ENCODE measurements around the gene ZNF330.

DNA sequence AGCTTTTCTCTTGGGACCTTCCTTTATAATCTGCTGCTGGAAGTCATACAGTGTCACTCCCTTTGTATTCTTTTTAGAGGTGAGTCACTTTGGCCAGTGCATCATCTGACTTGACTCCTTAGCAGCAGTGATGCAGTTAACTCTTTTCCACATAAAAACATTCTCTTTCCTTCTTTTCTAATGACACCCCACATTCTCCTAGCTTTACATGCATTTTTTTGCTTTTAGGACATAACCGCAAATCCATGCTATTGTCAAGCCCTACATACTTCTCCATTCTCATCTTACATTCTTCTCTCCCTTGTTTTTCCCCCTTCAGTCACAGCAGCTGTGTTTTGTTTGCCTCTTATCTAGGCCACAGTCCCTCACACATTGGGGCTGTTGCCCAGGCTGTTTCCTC lies 55.1 kb downstream of the ZNF330 start:
- TF ChIP-seq, protein P1, sequence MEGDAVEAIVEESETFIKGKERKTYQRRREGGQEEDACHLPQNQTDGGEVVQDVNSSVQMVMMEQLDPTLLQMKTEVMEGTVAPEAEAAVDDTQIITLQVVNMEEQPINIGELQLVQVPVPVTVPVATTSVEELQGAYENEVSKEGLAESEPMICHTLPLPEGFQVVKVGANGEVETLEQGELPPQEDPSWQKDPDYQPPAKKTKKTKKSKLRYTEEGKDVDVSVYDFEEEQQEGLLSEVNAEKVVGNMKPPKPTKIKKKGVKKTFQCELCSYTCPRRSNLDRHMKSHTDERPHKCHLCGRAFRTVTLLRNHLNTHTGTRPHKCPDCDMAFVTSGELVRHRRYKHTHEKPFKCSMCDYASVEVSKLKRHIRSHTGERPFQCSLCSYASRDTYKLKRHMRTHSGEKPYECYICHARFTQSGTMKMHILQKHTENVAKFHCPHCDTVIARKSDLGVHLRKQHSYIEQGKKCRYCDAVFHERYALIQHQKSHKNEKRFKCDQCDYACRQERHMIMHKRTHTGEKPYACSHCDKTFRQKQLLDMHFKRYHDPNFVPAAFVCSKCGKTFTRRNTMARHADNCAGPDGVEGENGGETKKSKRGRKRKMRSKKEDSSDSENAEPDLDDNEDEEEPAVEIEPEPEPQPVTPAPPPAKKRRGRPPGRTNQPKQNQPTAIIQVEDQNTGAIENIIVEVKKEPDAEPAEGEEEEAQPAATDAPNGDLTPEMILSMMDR (IDR thresholded peaks at IDR 0.05; ENCODE audit: low read depth, low read length, poor library complexity, severe bottlenecking) = no peak
- no peak for TF ChIP-seq EZH2phosphoT487 (IDR thresholded peaks at IDR 0.05; ENCODE audit: borderline replicate concordance, low read length)

Measured in DOHH2 (cell line).